GM21717 (cell line): ENCODE data around the gene ZNF771.

Source experiments
- ATAC-seq: cut with Tn5 transposase; IDR thresholded peaks from one replicate; pipeline ENCODE4 v1.9.1; 2021; ENCODE audit warnings: mild to moderate bottlenecking, moderate library complexity; ENCODE audit not compliant: unreplicated experiment

The ZNF771 gene

GRCh38 chr16:30407102-30407803 lies at the start of gene ZNF771:
ZNF771 (plus strand) TSS chr16:30407606; CDS start chr16:30408054, 448 bp downstream.
- peak; percentile 76 for ATAC-seq

- ATAC-seq, result no peak
These were observed 49.5 kb upstream of the ZNF771 start for GRCh38 chr16:30357715-30358576.

GRCh38 chr16:30358577-30358936 lies 48.8 kb upstream of the ZNF771 start:
- no peak for ATAC-seq

GRCh38 chr16:30358990-30359870 lies 48.2 kb upstream of the ZNF771 start:
- no peak for ATAC-seq

GRCh38 chr16:30359871-30360170 lies 47.6 kb upstream of the ZNF771 start:
- no peak for ATAC-seq

- no peak for ATAC-seq
These were observed 46.2 kb upstream of the ZNF771 start for GRCh38 chr16:30361180-30361579.

- no peak for ATAC-seq
These were observed 42.2 kb upstream of the ZNF771 start for GRCh38 chr16:30365200-30365599.

- no peak for ATAC-seq
These were observed 40.9 kb upstream of the ZNF771 start for GRCh38 chr16:30366511-30366910.

- ATAC-seq, result no peak
These were observed 39.9 kb upstream of the ZNF771 start for GRCh38 chr16:30367349-30368009.

GRCh38 chr16:30368122-30368791 lies 39.1 kb upstream of the ZNF771 start:
- no peak for ATAC-seq

GRCh38 chr16:30368792-30369090 lies 38.7 kb upstream of the ZNF771 start:
- no peak for ATAC-seq

- no peak for ATAC-seq
These were observed 38.1 kb upstream of the ZNF771 start for GRCh38 chr16:30369091-30369937.

- no peak for ATAC-seq
These were observed 37.4 kb upstream of the ZNF771 start for GRCh38 chr16:30369938-30370455.

- ATAC-seq, result peak; percentile 74
These were observed 36.8 kb upstream of the ZNF771 start, which contains the start of gene TBC1D10B for GRCh38 chr16:30370456-30371247. TBC1D10B (minus strand) TSS chr16:30370494; CDS start chr16:30370183, 311 bp downstream.

- no peak for ATAC-seq
These were observed 36.1 kb upstream of the ZNF771 start for GRCh38 chr16:30371248-30371816.

- ATAC-seq, result no peak
These were observed 35.2 kb upstream of the ZNF771 start for GRCh38 chr16:30372038-30372712.

- no peak for ATAC-seq
These were observed 34.7 kb upstream of the ZNF771 start for GRCh38 chr16:30372725-30373124.

- ATAC-seq, result no peak
These were observed 32.9 kb upstream of the ZNF771 start, which contains the start of gene MYL11 for GRCh38 chr16:30374538-30374937. MYL11 (plus strand) TSS chr16:30374802; CDS start chr16:30374858, 56 bp downstream.
